ENCODE measurements around the gene ALPP. TPM values are rescaled to one million over a fixed set of nuclear protein-coding genes. Genes with fewer than 3 reads are reported as not detected.
"Not testable (repeated sequence)": the region's sequence is repeated elsewhere in the genome, so short reads cannot be mapped to it uniquely, and the experiment has no call there.

ALPP gene
- total RNA-seq, 3 donors from 2014 or later: not detected

GRCh38 chr2:232421189-232421785, 42.7 kb downstream of the ALPP start:
- H3K36me3 Mint-ChIP-seq (ENCODE audit: insufficient read depth): no peaks in the 10 kb centered on the region
- peaks cover 6% of the 10 kb centered on the region for H3K9me3 Mint-ChIP-seq
- DNase-seq (no peak), ATAC-seq (no peak)
- peaks cover 47% of the 10 kb centered on the region for H3K27me3 Mint-ChIP-seq (ENCODE audit: low read depth)
- H3K4me3 Mint-ChIP-seq: no peak overlapping the region
- peaks cover 6% of the 10 kb centered on the region for H3K4me1 Mint-ChIP-seq (ENCODE audit: low read depth)

GRCh38 chr2:232422051-232422450, 43.5 kb downstream of the ALPP start:
- Mint-ChIP-seq H3K36me3 (ENCODE audit: insufficient read depth) (no peaks in the 10 kb centered on the region), H3K4me1 (ENCODE audit: low read depth) (peaks cover 6% of the 10 kb centered on the region), H3K27me3 (ENCODE audit: low read depth) (peaks cover 47% of the 10 kb centered on the region), H3K9me3 (peaks cover 6% of the 10 kb centered on the region), H3K4me3 (no peak overlapping the region)
- DNase-seq: no peak
- ATAC-seq: no peak

GRCh38 chr2:232422996-232423395, 44.4 kb downstream of the ALPP start:
- H3K4me3 Mint-ChIP-seq: not testable (repeated sequence)

GRCh38 chr2:232423407-232423806, 44.9 kb downstream of the ALPP start:
- not testable (repeated sequence) for H3K4me3 Mint-ChIP-seq; DNase-seq; H3K4me1 Mint-ChIP-seq (ENCODE audit: low read depth); H3K36me3 Mint-ChIP-seq (ENCODE audit: insufficient read depth); H3K9me3 Mint-ChIP-seq; ATAC-seq
- H3K27me3 Mint-ChIP-seq (ENCODE audit: low read depth): peaks cover 35% of the 10 kb centered on the region

More at GRCh38 chr2:232422996-232423395, 44.4 kb downstream of the ALPP start:
- H3K9me3 Mint-ChIP-seq; ATAC-seq; H3K4me1 Mint-ChIP-seq (ENCODE audit: low read depth); DNase-seq; H3K36me3 Mint-ChIP-seq (ENCODE audit: insufficient read depth): not testable (repeated sequence)
- H3K27me3 Mint-ChIP-seq (ENCODE audit: low read depth): peaks cover 40% of the 10 kb centered on the region

GRCh38 chr2:232431705-232432590, 53.4 kb downstream of the ALPP start:
- H3K27me3 Mint-ChIP-seq (ENCODE audit: low read depth): no peaks in the 10 kb centered on the region
- DNase-seq (no peak), ATAC-seq (no peak)
- H3K36me3 Mint-ChIP-seq (ENCODE audit: insufficient read depth): no peaks in the 10 kb centered on the region
- no peaks in the 10 kb centered on the region for H3K4me1 Mint-ChIP-seq (ENCODE audit: low read depth)
- no peaks in the 10 kb centered on the region for H3K9me3 Mint-ChIP-seq
- H3K4me3 Mint-ChIP-seq: no peak overlapping the region

Other genes starting within 250 kb of the ALPP start
- not detected for gene ALPG, start 28.1 kb downstream of the ALPP start, total RNA-seq
- gene ALPI, start 77.4 kb downstream of the ALPP start, total RNA-seq: not detected
- under 1 TPM; 0.16 to 0.20 (median 0.19) TPM for gene ECEL1, start 109.1 kb downstream of the ALPP start, total RNA-seq
- not detected for gene PRSS56, start 141.6 kb downstream of the ALPP start, total RNA-seq
- gene CHRND, start 147.4 kb downstream of the ALPP start, total RNA-seq: not detected
- not detected for gene CHRNG, start 160.9 kb downstream of the ALPP start, total RNA-seq
- 10 to 100 TPM; 10.5 to 11.7 (median 11.5) TPM for gene TIGD1, start 171.8 kb downstream of the ALPP start, total RNA-seq
- 10 to 100 TPM; 67.8 to 77.2 (median 76.9) TPM for gene EIF4E2, start 171.9 kb downstream of the ALPP start, total RNA-seq